Stomach (tissue), 4 donors: ENCODE data around the gene PATZ1.

Experiments used
- EP300 ChIP-seq: sonication (generic); formaldehyde crosslinking; IDR thresholded peaks from one replicate; pipeline ENCODE4 v1.6.1; 2017; ENCODE audit warnings: antibody characterized with exemption
- POLR2A ChIP-seq, 4 donors: fragments of 450-650 bp; IDR thresholded peaks; one replicate each; pipeline ENCODE4 v1.6.1; 2016; ENCODE audit warnings: antibody characterized with exemption in 4 of 4, control low read depth in 2 of 4, mild to moderate bottlenecking in 1 of 4, moderate library complexity in 1 of 4
- POLR2AphosphoS5 ChIP-seq, 3 donors: sonication (generic); formaldehyde crosslinking; IDR thresholded peaks; one replicate each; pipeline ENCODE4 v1.6.1; 2016; ENCODE audit warnings: antibody characterized with exemption in 3 of 3
- TF ChIP-seq, protein P1 (sequence below), 7 experiments: fragments of 450-650 bp in 4 of 7; fragments of 200-600 bp in 3 of 7; sonication (generic) in 3 of 7; IDR thresholded peaks; one replicate each; pipeline ENCODE4 v1.5.1; 2016 to 2019; ENCODE audit warnings: antibody characterized with exemption in 7 of 7, control low read depth in 2 of 7, mild to moderate bottlenecking in 1 of 7

GRCh38 chr22:31393893-31394292 is 47.7 kb upstream of the PATZ1 start:
- TF ChIP-seq, protein P1, sequence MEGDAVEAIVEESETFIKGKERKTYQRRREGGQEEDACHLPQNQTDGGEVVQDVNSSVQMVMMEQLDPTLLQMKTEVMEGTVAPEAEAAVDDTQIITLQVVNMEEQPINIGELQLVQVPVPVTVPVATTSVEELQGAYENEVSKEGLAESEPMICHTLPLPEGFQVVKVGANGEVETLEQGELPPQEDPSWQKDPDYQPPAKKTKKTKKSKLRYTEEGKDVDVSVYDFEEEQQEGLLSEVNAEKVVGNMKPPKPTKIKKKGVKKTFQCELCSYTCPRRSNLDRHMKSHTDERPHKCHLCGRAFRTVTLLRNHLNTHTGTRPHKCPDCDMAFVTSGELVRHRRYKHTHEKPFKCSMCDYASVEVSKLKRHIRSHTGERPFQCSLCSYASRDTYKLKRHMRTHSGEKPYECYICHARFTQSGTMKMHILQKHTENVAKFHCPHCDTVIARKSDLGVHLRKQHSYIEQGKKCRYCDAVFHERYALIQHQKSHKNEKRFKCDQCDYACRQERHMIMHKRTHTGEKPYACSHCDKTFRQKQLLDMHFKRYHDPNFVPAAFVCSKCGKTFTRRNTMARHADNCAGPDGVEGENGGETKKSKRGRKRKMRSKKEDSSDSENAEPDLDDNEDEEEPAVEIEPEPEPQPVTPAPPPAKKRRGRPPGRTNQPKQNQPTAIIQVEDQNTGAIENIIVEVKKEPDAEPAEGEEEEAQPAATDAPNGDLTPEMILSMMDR (IDR thresholded peaks at IDR 0.05) = no peak
- TF ChIP-seq POLR2AphosphoS5 (IDR thresholded peaks at IDR 0.05) = no peak
- TF ChIP-seq POLR2A (IDR thresholded peaks at IDR 0.05) = no peak
- no peak for TF ChIP-seq EP300
